ENCODE data around the gene ANKAR. TPM values are rescaled to one million over a fixed set of nuclear protein-coding genes. Genes with fewer than 3 reads are reported as not detected.

The ANKAR gene
- total RNA-seq, 1 donor from 2014 or later = 10.7 TPM

DNA sequence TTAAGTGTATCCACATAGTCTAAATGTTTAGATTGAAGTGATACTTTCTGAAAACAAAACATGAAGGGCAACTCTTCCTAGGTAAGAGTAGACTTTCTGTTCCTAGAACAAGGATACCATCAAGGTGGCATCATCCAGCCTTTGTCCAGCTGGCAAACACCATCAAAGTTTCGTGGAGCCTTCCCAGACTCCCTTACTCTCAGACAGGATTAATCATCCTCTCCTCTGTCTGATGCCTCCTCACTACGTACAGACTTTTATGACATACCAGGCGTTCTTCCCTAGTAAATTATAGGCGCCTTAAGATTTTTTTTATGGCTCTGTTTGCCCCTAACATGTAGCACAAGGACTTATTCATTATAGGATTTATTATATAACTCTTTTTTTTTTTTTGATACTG is 42.6 kb upstream of the ANKAR start:
- DNase-seq (no peak), ATAC-seq (no peak)
- intact Hi-C loops (cut with DNase I) = no loop called here

DNA sequence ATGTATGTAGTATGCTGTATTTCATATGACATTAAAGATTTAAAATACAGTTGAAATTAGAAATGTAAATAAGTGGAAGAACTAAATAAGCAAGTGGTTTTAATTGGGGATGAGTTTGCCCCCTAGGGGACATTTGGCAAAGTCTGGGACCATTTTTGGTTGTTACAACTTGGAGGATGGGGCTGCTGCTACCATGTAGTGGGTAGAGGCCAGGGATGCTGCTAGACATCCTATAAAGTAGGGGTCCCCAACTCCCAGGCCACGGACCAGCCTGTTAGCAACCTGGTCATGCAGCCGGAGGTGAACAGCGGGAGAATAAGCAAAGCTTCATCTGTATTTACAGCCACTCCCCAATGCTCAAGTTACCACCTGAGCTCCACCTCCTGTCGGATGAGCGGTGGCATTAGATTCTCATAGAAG is 41.1 kb upstream of the ANKAR start:
- Histone ChIP-seq H3K36me3 (no peaks in the 10 kb centered on the region), H3K27me3 (no peaks in the 10 kb centered on the region), H3K4me3 (no peak overlapping the region), H3K4me1 (peaks cover 3% of the 10 kb centered on the region), H3K27ac (no peak overlapping the region), H3K9me3 (no peaks in the 10 kb centered on the region)
- ATAC-seq = peak; percentile 57
- intact Hi-C loops (cut with DNase I) = no loop called here
- no peak for DNase-seq
- TF ChIP-seq, protein P1, sequence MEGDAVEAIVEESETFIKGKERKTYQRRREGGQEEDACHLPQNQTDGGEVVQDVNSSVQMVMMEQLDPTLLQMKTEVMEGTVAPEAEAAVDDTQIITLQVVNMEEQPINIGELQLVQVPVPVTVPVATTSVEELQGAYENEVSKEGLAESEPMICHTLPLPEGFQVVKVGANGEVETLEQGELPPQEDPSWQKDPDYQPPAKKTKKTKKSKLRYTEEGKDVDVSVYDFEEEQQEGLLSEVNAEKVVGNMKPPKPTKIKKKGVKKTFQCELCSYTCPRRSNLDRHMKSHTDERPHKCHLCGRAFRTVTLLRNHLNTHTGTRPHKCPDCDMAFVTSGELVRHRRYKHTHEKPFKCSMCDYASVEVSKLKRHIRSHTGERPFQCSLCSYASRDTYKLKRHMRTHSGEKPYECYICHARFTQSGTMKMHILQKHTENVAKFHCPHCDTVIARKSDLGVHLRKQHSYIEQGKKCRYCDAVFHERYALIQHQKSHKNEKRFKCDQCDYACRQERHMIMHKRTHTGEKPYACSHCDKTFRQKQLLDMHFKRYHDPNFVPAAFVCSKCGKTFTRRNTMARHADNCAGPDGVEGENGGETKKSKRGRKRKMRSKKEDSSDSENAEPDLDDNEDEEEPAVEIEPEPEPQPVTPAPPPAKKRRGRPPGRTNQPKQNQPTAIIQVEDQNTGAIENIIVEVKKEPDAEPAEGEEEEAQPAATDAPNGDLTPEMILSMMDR (IDR thresholded peaks at IDR 0.05) = peak; percentile 54

More for the DNA sequence above, 42.6 kb upstream of the ANKAR start:
- TF ChIP-seq, protein P1 (IDR thresholded peaks at IDR 0.05) = no peak
- Histone ChIP-seq H3K4me1 (peaks cover 3% of the 10 kb centered on the region), H3K4me3 (no peak overlapping the region), H3K27ac (no peak overlapping the region), H3K36me3 (no peaks in the 10 kb centered on the region), H3K9me3 (no peaks in the 10 kb centered on the region), H3K27me3 (no peaks in the 10 kb centered on the region)

DNA sequence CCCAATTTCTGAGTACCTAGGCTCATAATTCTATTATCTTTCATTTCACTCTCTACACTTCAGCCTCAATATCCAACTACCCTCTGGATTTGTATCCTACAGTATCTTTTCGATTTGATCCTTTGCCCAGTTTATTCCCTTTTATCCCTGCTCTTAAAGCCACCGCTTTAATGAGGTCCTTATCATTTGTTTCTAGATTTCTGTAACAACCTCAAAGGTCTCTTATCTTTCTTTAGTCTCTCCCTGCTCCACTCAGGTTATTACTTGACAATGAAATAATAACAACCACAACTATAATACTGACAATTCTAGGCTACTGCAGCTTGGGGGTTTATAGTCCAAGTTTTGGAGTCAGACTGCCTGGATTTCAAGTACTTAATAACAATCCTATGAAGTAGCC is 39.1 kb upstream of the ANKAR start:
- ATAC-seq = no peak
- no peak for DNase-seq
- H3K4me1 ChIP-seq = no peaks in the 10 kb centered on the region
- H3K36me3 ChIP-seq = no peaks in the 10 kb centered on the region
- no peaks in the 10 kb centered on the region for H3K27me3 ChIP-seq
- H3K27ac ChIP-seq = no peak overlapping the region
- H3K9me3 ChIP-seq = no peaks in the 10 kb centered on the region
- TF ChIP-seq, protein P1 (IDR thresholded peaks at IDR 0.05) = no peak
- intact Hi-C loops (cut with DNase I) = no loop called here
- no peak overlapping the region for H3K4me3 ChIP-seq

DNA sequence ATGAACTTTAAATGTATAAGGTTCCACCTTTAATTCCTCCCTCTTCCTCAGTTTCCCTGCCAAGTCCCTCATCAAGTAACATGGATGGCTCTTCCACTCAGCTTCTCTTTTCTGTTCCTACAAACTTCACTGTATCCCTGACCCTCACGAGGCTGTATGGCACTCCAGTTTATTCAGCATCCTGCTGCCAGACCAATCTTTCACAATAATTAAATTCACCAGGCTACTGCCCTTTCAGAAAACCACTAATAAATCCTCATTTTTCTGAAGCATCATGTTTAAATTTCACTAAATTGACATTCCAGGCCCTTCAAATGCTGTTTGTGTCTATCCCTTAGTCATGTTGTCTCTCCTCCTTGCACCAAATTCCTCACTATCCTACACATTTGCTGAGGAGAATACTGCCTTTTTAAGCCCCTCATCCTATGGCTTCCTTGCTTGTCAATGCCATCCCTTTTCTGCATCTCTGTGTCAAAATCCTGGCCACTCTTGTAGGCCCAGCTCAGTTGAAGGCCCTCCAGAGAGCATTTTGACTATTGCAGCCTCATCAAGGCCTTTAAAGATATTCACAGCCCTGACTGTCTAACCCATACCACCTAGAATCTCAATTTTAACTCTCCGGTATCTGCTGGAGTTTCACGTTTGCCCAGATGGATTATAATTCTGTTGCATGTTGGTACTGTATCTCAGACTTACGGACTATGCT is 36.0 kb upstream of the ANKAR start:
- Histone ChIP-seq H3K9me3 (no peaks in the 10 kb centered on the region), H3K27ac (no peak overlapping the region), H3K4me3 (no peak overlapping the region), H3K4me1 (no peaks in the 10 kb centered on the region), H3K36me3 (no peaks in the 10 kb centered on the region), H3K27me3 (no peaks in the 10 kb centered on the region)
- DNase-seq = no peak
- TF ChIP-seq, protein P1 (IDR thresholded peaks at IDR 0.05) = no peak
- no peak for ATAC-seq
- intact Hi-C loops (cut with DNase I) = no loop called here

DNA sequence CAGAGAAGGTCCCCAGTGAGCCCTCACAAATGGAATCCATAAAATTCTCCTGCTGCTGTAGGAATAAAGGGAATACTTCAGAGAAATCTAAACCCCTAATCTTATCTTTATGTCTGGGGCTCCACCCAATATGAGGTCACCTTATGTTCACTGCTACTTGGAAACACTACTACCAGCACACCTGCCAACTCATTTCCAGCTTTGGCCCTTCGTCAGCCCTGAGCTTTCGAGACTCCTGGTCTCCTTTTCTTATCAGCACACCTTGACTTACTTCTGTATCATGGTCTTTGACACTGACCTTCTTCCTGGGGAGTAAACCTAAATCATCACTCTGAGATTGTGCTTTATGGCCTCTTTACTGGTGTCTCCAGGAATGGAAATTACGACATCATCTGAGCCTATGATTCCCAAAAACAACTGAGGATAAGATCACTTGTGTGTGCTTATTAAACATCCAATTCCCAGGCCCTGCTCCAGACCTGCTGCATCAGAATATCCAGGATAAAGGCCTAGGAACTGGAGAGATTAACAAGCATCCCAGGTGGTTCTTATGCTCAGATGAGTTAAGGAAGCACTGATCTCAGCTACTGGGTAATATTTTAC is 35.4 kb upstream of the ANKAR start:
- Histone ChIP-seq H3K9me3 (no peaks in the 10 kb centered on the region), H3K36me3 (no peaks in the 10 kb centered on the region), H3K4me1 (no peaks in the 10 kb centered on the region), H3K27me3 (no peaks in the 10 kb centered on the region), H3K4me3 (no peak overlapping the region), H3K27ac (no peak overlapping the region)
- ATAC-seq = peak; percentile 36
- no peak for DNase-seq
- intact Hi-C loops (cut with DNase I) = no loop called here
- TF ChIP-seq, protein P1 (IDR thresholded peaks at IDR 0.05) = no peak
